ENCODE results near the gene PARD3B.

DNA sequence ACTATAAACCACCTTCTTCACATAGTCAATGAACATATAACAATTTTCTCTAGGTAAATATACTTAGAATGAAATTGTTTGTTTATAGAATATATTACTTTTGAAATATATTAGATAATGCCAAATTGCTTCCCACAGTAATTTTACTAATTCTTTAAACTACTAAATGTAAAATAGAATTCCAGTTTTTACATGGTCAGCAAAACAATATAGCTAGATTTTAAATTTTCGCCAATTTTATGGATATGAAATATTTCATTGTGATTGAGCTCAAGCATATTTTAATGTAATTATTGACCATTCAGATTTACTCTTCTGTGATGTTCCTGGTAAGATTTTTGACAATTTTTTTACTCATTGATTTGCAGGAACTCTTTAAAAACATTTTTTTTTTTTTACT, 444.6 kb downstream of the PARD3B start:
- TF ChIP-seq, protein P1, sequence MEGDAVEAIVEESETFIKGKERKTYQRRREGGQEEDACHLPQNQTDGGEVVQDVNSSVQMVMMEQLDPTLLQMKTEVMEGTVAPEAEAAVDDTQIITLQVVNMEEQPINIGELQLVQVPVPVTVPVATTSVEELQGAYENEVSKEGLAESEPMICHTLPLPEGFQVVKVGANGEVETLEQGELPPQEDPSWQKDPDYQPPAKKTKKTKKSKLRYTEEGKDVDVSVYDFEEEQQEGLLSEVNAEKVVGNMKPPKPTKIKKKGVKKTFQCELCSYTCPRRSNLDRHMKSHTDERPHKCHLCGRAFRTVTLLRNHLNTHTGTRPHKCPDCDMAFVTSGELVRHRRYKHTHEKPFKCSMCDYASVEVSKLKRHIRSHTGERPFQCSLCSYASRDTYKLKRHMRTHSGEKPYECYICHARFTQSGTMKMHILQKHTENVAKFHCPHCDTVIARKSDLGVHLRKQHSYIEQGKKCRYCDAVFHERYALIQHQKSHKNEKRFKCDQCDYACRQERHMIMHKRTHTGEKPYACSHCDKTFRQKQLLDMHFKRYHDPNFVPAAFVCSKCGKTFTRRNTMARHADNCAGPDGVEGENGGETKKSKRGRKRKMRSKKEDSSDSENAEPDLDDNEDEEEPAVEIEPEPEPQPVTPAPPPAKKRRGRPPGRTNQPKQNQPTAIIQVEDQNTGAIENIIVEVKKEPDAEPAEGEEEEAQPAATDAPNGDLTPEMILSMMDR (conservative IDR thresholded peaks at IDR 0.05 in 1 of 2, IDR thresholded peaks at IDR 0.05 in 1 of 2; ENCODE audit: low read depth in 1 of 2, low read length in 2 of 2): no peak
- no peak for TF ChIP-seq EZH2 (IDR thresholded peaks at IDR 0.05; ENCODE audit: low read length, missing control alignments)

Measured in fibroblast of lung (primary cell).